Gastrocnemius medialis (tissue), 4 donors: ENCODE measurements around the gene SQOR.

Experiments used
- POLR2A ChIP-seq, 2 donors: fragments of 450-650 bp; IDR thresholded peaks; one replicate each; pipeline ENCODE4 v1.6.1; 2017; ENCODE audit warnings: antibody characterized with exemption in 2 of 2, mild to moderate bottlenecking in 2 of 2, moderate library complexity in 2 of 2
- TF ChIP-seq, protein P1 (sequence below), 5 experiments: fragments of 450-650 bp in 3 of 5; fragments of 200-600 bp in 2 of 5; sonication (generic) in 2 of 5; IDR thresholded peaks in 4 of 5; conservative IDR thresholded peaks in 1 of 5; 1 replicate in 4 of 5; 2 replicates in 1 of 5; pipeline ENCODE4 v1.5.1; 2016 to 2019; ENCODE audit warnings: antibody characterized with exemption in 5 of 5, mild to moderate bottlenecking in 3 of 5, moderate library complexity in 3 of 5

DNA sequence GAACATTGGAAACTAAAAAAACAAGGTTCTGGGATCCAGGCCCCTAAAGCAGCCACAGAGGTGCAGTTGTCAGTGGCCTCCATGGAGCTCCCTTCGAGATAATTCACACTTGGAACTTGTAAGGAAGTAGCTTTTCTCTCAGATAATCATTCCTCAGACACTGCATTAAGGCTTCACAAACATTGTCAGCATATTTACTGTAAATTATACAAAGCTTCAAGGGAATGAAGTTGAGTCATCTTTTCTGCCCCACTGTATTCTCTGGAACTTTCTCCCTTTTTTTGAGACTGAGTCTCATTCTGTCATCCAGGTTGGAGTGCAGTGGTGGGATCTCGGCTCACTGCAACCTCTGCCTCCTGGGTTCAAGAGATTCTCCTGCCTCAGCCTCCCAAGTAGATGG is 40.5 kb upstream of the SQOR start:
- TF ChIP-seq, protein P1, sequence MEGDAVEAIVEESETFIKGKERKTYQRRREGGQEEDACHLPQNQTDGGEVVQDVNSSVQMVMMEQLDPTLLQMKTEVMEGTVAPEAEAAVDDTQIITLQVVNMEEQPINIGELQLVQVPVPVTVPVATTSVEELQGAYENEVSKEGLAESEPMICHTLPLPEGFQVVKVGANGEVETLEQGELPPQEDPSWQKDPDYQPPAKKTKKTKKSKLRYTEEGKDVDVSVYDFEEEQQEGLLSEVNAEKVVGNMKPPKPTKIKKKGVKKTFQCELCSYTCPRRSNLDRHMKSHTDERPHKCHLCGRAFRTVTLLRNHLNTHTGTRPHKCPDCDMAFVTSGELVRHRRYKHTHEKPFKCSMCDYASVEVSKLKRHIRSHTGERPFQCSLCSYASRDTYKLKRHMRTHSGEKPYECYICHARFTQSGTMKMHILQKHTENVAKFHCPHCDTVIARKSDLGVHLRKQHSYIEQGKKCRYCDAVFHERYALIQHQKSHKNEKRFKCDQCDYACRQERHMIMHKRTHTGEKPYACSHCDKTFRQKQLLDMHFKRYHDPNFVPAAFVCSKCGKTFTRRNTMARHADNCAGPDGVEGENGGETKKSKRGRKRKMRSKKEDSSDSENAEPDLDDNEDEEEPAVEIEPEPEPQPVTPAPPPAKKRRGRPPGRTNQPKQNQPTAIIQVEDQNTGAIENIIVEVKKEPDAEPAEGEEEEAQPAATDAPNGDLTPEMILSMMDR (IDR thresholded peaks at IDR 0.05 in 4 of 5, conservative IDR thresholded peaks at IDR 0.05 in 1 of 5) = no peak
- no peak for TF ChIP-seq POLR2A (IDR thresholded peaks at IDR 0.05)
